ENCODE measurements around the gene SSH2. TPM values are rescaled to one million over a fixed set of nuclear protein-coding genes. Genes with fewer than 3 reads are reported as not detected.
"Not testable (repeated sequence)": the region's sequence is repeated elsewhere in the genome, so short reads cannot be mapped to it uniquely, and the experiment has no call there.

Gene SSH2
- total and polyA plus RNA-seq, 2 experiments from 2014 or later: 9.9 to 12.7 TPM

DNA sequence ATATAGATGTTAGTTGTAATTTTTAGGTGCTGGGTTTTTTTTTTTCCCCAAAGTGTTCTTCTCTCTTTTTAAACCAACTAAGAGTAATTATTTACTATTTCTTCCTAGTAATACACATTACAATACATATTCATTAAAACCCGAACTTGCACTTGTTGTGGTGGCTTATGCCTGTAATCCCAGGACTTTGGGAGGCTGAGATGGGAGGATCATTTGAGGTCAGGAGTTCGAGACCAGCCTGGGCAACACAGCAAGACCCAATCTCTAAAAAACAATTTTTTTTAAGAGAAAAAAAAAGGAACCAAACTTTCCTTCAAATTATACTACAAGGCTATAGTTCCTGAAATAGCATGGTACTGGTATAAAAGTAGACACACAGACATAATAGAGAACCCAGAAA is 15.3 kb upstream of the SSH2 start:
- Histone ChIP-seq H2AFZ (no peak overlapping the region), H3K4me3 (no peak overlapping the region), H3K27ac (no peak overlapping the region), H3K27me3 (no peaks in the 10 kb centered on the region), H3K9me2 (replicated peaks; ENCODE audit: insufficient read depth) (no peaks in the 10 kb centered on the region), H3K36me3 (replicated peaks; ENCODE audit: insufficient read depth, low read depth) (no peaks in the 10 kb centered on the region), H4K20me1 (ENCODE audit: insufficient read depth, poor library complexity, severe bottlenecking) (no peaks in the 10 kb centered on the region), H3K9me3 (ENCODE audit: low read depth) (no peaks in the 10 kb centered on the region), H3K4me2 (no peak overlapping the region), H3K79me2 (no peaks in the 10 kb centered on the region), H3K4me1 (ENCODE audit: insufficient read depth) (no peaks in the 10 kb centered on the region)
- TF ChIP-seq, protein P1, sequence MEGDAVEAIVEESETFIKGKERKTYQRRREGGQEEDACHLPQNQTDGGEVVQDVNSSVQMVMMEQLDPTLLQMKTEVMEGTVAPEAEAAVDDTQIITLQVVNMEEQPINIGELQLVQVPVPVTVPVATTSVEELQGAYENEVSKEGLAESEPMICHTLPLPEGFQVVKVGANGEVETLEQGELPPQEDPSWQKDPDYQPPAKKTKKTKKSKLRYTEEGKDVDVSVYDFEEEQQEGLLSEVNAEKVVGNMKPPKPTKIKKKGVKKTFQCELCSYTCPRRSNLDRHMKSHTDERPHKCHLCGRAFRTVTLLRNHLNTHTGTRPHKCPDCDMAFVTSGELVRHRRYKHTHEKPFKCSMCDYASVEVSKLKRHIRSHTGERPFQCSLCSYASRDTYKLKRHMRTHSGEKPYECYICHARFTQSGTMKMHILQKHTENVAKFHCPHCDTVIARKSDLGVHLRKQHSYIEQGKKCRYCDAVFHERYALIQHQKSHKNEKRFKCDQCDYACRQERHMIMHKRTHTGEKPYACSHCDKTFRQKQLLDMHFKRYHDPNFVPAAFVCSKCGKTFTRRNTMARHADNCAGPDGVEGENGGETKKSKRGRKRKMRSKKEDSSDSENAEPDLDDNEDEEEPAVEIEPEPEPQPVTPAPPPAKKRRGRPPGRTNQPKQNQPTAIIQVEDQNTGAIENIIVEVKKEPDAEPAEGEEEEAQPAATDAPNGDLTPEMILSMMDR (IDR thresholded peaks at IDR 0.05; ENCODE audit: poor library complexity): no peak
- TF ChIP-seq EZH2phosphoT487 (IDR thresholded peaks at IDR 0.05; ENCODE audit: low read depth, severe bottlenecking, unreplicated experiment): no peak
- no peak for TF ChIP-seq EZH2 (IDR thresholded peaks at IDR 0.05; ENCODE audit: borderline replicate concordance)
- no peak for DNase-seq (ENCODE audit: low spot score)
- WGBS (ENCODE audit: low lambda C conversion rate, missing lambda C conversion rate): 82% methylated on average over 2 of the region's 2 CpGs

DNA sequence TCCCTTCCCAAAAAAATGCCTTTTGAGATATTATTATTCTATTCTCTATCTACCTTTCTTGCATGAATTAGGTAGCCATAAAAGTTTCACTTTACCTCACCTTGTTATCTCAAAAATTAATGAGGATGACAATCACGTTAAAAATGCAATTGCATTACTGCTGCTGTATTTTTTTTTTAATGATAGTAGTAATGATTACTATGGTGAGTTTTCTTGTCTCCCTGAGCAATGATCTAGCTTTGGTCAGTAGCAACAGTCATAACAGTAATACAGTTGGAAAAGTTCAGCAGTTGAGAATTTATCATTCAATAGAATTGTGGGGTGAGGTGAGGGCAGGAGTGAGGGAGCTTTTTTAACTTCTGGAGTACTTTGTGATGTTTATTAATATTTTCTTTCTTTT is 11.3 kb upstream of the SSH2 start, which contains the start of gene EFCAB5:
Gene EFCAB5 (plus strand): TSS at position 301 of the 400 bp plus-strand sequence. CDS start 163 bp downstream, outside the sequence.
- H3K4me2 ChIP-seq: no peak within 1 kb of the TSS
- no peaks in the 10 kb centered on the region for H3K9me2 ChIP-seq (replicated peaks; ENCODE audit: insufficient read depth)
- no peak within 1 kb of the TSS for H2AFZ ChIP-seq
- H3K27me3 ChIP-seq: peaks cover 3% of the 10 kb centered on the region
- H4K20me1 ChIP-seq (ENCODE audit: insufficient read depth, poor library complexity, severe bottlenecking): no peaks in the 10 kb centered on the region
- no peaks in the 10 kb centered on the region for H3K9me3 ChIP-seq (ENCODE audit: low read depth)
- 79% methylated on average over 1 of the region's 1 CpG for WGBS (ENCODE audit: low lambda C conversion rate, missing lambda C conversion rate)
- H3K4me1 ChIP-seq (ENCODE audit: insufficient read depth): no peaks in the 10 kb centered on the region
- no peaks in the 10 kb centered on the region for H3K36me3 ChIP-seq (replicated peaks; ENCODE audit: insufficient read depth, low read depth)
- no peak within 1 kb of the TSS for H3K4me3 ChIP-seq
- no peaks in the 10 kb centered on the region for H3K79me2 ChIP-seq
- DNase-seq (ENCODE audit: low spot score): no peak
- no peak within 1 kb of the TSS for H3K27ac ChIP-seq
- TF ChIP-seq, protein P1 (IDR thresholded peaks at IDR 0.05; ENCODE audit: poor library complexity): no peak
- no peak for TF ChIP-seq EZH2phosphoT487 (IDR thresholded peaks at IDR 0.05; ENCODE audit: low read depth, severe bottlenecking, unreplicated experiment)
- no peak for TF ChIP-seq EZH2 (IDR thresholded peaks at IDR 0.05; ENCODE audit: borderline replicate concordance)

DNA sequence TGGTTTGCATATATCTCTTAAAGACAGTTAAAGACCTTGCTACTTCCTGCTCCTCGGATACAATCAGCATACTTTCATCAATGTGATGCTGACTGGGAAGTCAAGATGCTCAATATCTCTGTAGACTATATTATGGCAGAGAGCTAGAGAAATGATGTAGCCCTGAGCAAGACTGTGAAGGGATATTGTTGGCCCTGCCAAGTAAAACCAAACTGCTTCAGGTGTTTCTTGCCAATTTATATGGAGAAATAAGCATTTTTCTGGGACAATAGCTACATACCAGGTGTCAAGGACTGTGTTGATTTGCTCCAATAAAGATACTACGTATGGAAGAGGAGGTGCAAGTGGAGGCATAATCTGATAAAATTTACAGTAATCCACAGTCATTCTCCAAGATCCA is 6.7 kb upstream of the SSH2 start:
- no peaks in the 10 kb centered on the region for H3K4me1 ChIP-seq (ENCODE audit: insufficient read depth)
- TF ChIP-seq EZH2 (IDR thresholded peaks at IDR 0.05; ENCODE audit: borderline replicate concordance) (no peak), EZH2phosphoT487 (IDR thresholded peaks at IDR 0.05; ENCODE audit: low read depth, severe bottlenecking, unreplicated experiment) (no peak)
- TF ChIP-seq, protein P1 (IDR thresholded peaks at IDR 0.05; ENCODE audit: poor library complexity): no peak
- H3K79me2 ChIP-seq: no peaks in the 10 kb centered on the region
- H3K27me3 ChIP-seq: peaks cover 3% of the 10 kb centered on the region
- no peak overlapping the region for H2AFZ ChIP-seq
- no peaks in the 10 kb centered on the region for H4K20me1 ChIP-seq (ENCODE audit: insufficient read depth, poor library complexity, severe bottlenecking)
- H3K27ac ChIP-seq: no peak overlapping the region
- H3K36me3 ChIP-seq (replicated peaks; ENCODE audit: insufficient read depth, low read depth): no peaks in the 10 kb centered on the region
- no peaks in the 10 kb centered on the region for H3K9me3 ChIP-seq (ENCODE audit: low read depth)
- H3K4me2 ChIP-seq: no peak overlapping the region
- WGBS (ENCODE audit: low lambda C conversion rate, missing lambda C conversion rate): 86% methylated on average over 2 of the region's 2 CpGs
- no peaks in the 10 kb centered on the region for H3K9me2 ChIP-seq (replicated peaks; ENCODE audit: insufficient read depth)
- no peak for DNase-seq (ENCODE audit: low spot score)
- H3K4me3 ChIP-seq: no peak overlapping the region

DNA sequence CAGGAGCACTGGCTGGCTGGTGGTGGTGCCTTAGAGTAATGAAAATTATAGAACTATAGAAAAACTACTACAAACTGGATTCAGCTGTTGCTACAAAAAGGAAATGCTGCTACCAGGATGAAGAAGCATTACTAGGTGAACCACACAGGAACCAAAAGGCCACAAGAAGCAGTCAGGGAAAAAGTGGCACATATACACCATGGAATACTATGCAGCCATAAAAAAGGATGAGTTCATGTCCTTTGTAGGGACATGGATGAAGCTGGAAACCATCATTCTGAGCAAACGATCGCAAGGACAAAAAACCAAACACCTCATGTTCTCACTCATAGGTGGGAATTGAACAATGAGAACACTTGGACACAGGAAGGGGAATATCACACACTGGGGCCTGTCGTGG is 5.9 kb upstream of the SSH2 start:
- not testable (repeated sequence) for H4K20me1 ChIP-seq (ENCODE audit: insufficient read depth, poor library complexity, severe bottlenecking); H3K27ac ChIP-seq; H2AFZ ChIP-seq; H3K36me3 ChIP-seq (replicated peaks; ENCODE audit: insufficient read depth, low read depth); H3K4me2 ChIP-seq; H3K27me3 ChIP-seq; H3K4me3 ChIP-seq; H3K9me3 ChIP-seq (ENCODE audit: low read depth); DNase-seq (ENCODE audit: low spot score); H3K4me1 ChIP-seq (ENCODE audit: insufficient read depth); H3K9me2 ChIP-seq (replicated peaks; ENCODE audit: insufficient read depth); H3K79me2 ChIP-seq
- 92% methylated on average over 3 of the region's 3 CpGs for WGBS (ENCODE audit: low lambda C conversion rate, missing lambda C conversion rate)
